Effector memory CD4-positive, alpha-beta T cell (primary cell): ENCODE results near the gene MAP2K3.
"Not testable (repeated sequence)": the region's sequence is repeated elsewhere in the genome, so short reads cannot be mapped to it uniquely, and the experiment has no call there.

ENCODE experiments used
- DNase-seq, 3 donors: peaks; one replicate each; pipeline ENCODE4 v3.0.0-alpha.2; 2020
- H3K27ac ChIP-seq: 2 replicates; pipeline ENCODE4 v1.7.0; 2013; ENCODE audit warnings: mild to moderate bottlenecking, low read length, moderate library complexity; ENCODE audit not compliant: insufficient read depth, poor library complexity, severe bottlenecking
- H3K27me3 ChIP-seq: replicated peaks from 2 replicates; pipeline ENCODE4 v1.7.0; 2013; ENCODE audit warnings: mild to moderate bottlenecking, low read length; ENCODE audit not compliant: insufficient read depth, control insufficient read depth, poor library complexity, severe bottlenecking
- H3K36me3 ChIP-seq: 2 replicates; pipeline ENCODE4 v1.7.0; 2013; ENCODE audit warnings: mild to moderate bottlenecking, low read length, moderate library complexity; ENCODE audit not compliant: control insufficient read depth, insufficient read depth
- H3K4me1 ChIP-seq: 2 replicates; pipeline ENCODE4 v1.7.0; 2013; ENCODE audit warnings: low read length, mild to moderate bottlenecking; ENCODE audit not compliant: control insufficient read depth, insufficient read depth, poor library complexity, severe bottlenecking
- H3K4me3 ChIP-seq: 2 replicates; pipeline ENCODE4 v1.7.0; 2013; ENCODE audit warnings: low read length, low read depth, mild to moderate bottlenecking; ENCODE audit not compliant: insufficient read depth, poor library complexity, severe bottlenecking
- H3K9me3 ChIP-seq: 2 replicates; pipeline ENCODE4 v1.7.0; 2013; ENCODE audit warnings: mild to moderate bottlenecking, low read length, moderate library complexity; ENCODE audit not compliant: control insufficient read depth

The MAP2K3 gene

DNA sequence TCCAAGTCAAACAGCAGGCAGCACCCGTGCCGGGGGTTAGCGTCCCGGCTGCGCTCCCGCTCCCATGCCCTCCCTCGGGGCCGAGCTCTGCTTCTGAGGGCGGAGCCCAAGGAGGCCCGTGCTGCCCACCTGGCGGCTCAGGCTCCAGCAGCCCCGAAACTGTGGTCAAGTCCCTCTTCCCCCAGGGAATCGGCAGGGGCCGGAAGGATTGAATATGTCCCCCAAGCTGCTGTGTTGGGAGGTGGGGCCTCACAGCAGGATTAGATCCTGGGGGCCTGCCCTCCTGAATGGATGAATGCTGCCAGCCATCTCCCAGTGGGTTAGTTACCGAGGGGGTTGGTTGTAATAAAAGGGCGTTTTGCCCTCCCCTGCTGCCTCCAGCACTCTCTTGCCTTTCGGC, 33.9 kb downstream of the MAP2K3 start:
- H3K27me3 ChIP-seq: no peaks in the 10 kb centered on the region
- DNase-seq: no peak

DNA sequence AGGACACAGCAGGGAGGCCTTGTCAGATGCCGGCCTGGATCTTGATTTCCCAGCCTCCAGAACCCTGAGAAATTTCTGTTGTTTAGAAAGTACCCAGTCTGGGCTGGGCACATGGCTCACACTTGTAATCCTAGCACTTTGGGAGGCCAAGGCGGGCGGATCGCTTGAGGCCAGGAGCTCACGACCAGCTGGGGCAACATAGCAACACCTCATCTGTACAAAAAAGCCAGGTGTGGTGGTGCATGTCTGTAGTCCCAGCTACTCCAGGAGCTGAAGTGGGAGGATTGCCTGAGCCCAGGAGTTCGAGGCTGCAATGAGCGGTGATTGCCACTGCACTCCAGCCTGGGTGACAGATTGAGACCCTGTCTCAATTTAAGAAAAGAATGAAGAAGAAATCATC, 34.3 kb downstream of the MAP2K3 start:
- H3K4me1 ChIP-seq, H3K36me3 ChIP-seq, H3K4me3 ChIP-seq, H3K9me3 ChIP-seq, H3K27me3 ChIP-seq, H3K27ac ChIP-seq, DNase-seq: not testable (repeated sequence)

More for the DNA sequence above, 33.9 kb downstream of the MAP2K3 start:
- H3K9me3 ChIP-seq: no peaks in the 10 kb centered on the region
- no peak overlapping the region for H3K27ac ChIP-seq
- peaks cover 2% of the 10 kb centered on the region for H3K4me1 ChIP-seq
- peaks cover 4% of the 10 kb centered on the region for H3K36me3 ChIP-seq
- no peak overlapping the region for H3K4me3 ChIP-seq

DNA sequence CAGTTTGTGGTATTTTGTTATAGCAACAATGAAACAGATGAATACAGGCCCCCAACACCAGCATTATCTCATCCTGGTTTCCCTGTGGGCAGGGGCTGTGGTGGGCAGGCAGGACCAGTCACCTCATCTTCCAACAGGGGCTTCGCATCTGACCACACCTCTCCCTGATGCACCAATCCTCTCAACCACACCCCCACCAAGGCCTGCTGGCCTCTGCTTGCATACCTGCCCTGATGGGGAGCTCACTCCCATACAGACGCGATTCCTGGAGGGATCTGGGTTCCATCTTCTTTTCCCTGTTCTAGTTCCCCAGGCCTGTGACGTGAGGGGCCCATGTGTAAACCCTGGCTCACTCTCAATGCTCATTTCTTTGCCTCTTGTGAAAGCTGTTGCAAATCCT, 34.7 kb downstream of the MAP2K3 start:
- DNase-seq, H3K9me3 ChIP-seq, H3K4me1 ChIP-seq, H3K4me3 ChIP-seq, H3K27me3 ChIP-seq, H3K36me3 ChIP-seq, H3K27ac ChIP-seq: not testable (repeated sequence)

DNA sequence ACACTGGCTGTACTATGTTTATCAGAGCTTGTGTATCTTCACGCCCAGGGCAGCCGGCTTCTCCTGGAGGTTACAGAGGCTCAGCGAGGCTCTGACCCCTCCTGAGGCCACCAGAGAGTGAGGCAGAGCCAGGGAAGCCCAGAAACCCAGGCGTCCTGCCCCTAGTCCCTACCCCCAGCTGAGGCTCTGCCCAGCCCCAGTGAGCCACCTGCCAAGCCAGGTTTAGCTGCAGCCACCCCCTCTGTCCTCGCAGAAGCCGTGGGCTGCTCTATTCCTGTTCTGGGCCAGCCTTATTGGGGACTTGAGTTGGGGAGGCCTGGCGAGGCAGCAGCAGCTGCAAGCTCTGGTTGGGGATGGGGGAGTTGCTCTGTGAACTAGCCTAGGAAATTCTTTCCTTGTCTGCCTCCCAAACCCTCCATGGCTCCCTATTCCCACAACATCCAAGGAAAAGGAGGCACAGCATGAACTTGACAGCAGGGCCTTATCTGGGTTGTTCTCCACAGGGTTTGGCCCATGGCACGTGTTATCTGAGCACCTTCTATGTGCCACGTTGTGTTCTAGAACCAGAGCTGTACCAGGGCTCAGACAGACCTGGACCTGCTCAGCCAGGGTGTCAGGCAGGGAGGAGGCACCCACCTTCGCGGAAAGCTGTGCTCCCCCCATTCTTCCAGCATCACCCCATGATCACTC, 35.3 kb downstream of the MAP2K3 start:
- not testable (repeated sequence) for H3K9me3 ChIP-seq, DNase-seq, H3K4me1 ChIP-seq, H3K36me3 ChIP-seq, H3K27me3 ChIP-seq, H3K27ac ChIP-seq, H3K4me3 ChIP-seq

DNA sequence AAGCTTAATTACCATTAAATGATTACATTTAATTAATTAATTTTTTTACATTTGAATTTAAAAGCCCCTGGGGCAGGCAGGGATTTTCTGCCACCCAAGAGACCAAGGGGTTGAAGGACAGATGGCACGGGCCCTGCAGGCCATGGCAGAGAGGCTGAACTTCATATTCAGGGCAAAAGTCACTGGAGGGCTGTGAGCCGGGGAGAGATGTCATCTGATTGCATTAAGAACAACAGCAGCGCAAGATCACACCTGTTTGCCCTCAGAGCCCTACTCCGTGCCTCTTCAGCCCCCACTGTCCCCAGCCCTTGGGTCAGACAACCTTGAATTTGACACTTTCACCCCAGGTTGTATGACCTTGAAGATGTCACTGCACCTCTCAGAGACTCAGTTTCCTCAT, 35.9 kb downstream of the MAP2K3 start:
- H3K36me3 ChIP-seq, H3K4me3 ChIP-seq, H3K27me3 ChIP-seq, H3K9me3 ChIP-seq, H3K27ac ChIP-seq, DNase-seq, H3K4me1 ChIP-seq: not testable (repeated sequence)

DNA sequence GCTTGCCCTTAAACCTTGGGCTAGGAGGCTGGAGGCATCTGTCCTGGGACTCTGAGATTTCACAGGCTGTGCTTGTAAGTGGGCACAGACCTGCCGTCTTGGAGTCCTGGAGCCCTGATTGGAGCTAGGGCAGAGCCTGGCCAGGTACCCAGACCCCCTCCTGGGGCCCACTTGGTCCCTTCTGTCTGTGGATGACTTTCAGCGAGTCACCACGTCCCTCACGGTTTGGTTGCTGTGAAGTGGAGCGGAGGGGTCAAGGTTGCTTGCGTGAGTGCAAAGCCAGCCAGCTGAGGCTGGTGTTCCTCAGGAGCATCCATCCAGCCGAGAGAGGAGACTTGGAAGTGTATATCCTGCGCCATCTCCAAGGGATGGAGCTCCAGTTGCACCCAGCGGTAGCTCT, 36.5 kb downstream of the MAP2K3 start:
- not testable (repeated sequence) for H3K27ac ChIP-seq, H3K9me3 ChIP-seq, H3K4me1 ChIP-seq, DNase-seq, H3K4me3 ChIP-seq, H3K36me3 ChIP-seq, H3K27me3 ChIP-seq

DNA sequence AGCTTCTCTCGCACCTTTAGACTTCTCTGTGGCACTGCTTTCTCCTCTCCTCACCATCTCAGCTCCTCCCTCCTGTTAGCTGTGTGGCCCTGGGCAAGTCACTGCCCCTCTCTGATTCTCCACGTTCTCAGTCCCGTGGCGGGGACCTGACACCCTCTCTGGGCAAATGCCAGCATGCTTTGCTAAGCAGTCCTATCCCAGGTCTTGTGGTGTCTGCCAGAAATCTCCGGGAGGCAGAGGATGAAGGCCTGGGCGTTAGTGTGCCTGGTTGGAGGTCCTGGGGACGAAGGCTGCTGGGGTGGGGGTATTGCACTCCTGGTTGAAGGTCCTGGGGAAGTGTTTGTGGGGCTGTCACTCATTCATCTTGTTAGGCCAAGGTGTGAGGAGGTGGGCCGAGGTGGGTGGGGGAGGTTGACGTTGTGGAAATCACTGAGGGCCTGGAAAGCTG, 37.3 kb downstream of the MAP2K3 start:
- not testable (repeated sequence) for H3K36me3 ChIP-seq, H3K27me3 ChIP-seq, H3K4me3 ChIP-seq, H3K27ac ChIP-seq, H3K4me1 ChIP-seq, H3K9me3 ChIP-seq, DNase-seq

DNA sequence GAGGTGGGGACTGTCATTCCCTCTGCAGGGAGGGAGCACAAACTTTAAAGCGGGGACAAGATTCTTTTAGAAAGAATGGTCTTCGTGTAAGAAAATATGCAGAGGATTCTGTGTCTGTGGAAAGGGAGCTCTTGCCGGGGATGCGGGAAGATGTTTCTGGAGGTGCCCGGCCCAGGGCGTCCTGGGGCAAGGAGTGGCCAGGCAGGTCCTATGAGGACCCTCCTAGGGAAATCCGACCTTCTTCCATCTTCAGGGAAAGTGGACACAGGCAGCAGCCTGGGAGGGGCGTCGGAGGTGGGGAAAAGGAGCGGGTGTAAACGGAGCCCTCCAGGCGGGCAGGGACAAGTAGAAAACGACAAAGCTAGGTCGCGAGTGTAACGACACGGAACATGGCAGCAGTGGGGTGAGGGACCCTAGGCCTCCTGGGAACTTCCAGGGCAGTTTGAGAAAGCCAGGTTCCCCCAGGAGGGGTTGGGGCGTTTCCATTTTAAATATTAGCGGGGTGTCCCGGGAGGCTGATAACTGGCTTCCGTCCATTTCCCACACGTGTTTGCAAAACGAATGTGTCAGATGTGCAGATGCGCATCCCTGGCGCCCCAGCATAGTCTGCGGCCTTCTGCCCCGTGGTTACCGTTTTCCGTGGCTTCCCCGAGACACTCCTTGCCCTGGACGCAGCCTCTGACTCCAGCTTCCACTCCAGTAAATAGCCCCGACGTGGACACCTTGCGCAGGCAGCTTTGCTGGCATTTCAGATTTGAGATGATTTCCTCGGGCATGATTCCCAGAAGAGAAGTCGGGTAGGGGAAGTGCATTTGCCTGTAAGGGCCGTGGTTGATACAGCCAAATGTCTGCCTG, 39.0 kb downstream of the MAP2K3 start:
- H3K27me3 ChIP-seq, H3K9me3 ChIP-seq, DNase-seq, H3K4me1 ChIP-seq, H3K27ac ChIP-seq, H3K36me3 ChIP-seq: not testable (repeated sequence)
- peak overlapping the region; percentile 60 for H3K4me3 ChIP-seq

DNA sequence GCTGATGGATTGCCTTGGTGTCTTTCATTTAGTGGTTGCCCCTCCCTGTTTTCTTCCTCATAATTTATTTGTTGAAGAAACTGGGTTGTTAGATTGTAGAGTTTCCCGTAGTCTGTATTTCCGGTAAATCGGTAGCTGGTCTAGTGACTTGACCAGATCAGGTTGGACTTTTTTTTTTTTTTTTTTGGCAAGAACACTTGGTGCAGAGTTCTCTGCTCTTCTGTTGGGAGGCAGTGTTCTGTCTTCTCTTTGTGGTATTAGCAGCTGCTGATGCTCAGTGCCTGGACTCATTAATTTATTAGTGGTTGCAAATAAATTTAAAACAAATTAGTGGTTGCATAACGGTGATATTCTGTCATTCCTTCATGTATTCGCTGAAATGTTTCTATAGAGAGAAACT, 40.2 kb downstream of the MAP2K3 start:
- not testable (repeated sequence) for H3K9me3 ChIP-seq, H3K27ac ChIP-seq, H3K36me3 ChIP-seq, H3K4me3 ChIP-seq, DNase-seq, H3K4me1 ChIP-seq, H3K27me3 ChIP-seq

DNA sequence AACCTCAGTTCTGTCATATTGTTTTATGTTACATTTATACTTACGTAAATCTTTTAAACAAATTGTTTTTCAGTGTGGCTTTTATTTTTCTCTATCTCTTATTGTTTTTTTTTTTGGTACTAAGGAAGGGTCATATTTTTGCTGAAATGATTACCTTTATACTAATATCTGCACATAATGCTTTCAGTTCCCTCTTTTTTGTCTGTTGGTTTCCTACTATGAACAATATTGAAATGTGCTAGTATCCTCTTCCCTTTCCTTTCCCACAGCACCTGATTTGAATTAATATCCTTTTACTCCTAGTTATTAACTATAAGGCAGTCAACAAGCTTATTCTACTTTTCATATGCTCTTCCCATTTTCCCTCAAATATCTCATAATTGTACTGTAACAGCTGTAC, 43.4 kb downstream of the MAP2K3 start:
- H3K36me3 ChIP-seq, H3K4me3 ChIP-seq, DNase-seq, H3K27ac ChIP-seq, H3K27me3 ChIP-seq, H3K9me3 ChIP-seq, H3K4me1 ChIP-seq: not testable (repeated sequence)
